ENCODE measurements around the gene CNTNAP2.
"Not testable (repeated sequence)": the region's sequence is repeated elsewhere in the genome, so short reads cannot be mapped to it uniquely, and the experiment has no call there.

The CNTNAP2 gene

GRCh38 chr7:147595042-147595441 is 1478.4 kb downstream of the CNTNAP2 start:
- no peaks in the 10 kb centered on the region for H3K4me1 ChIP-seq (ENCODE audit: control extremely low read depth in 1 of 4, control insufficient read depth in 4 of 4, insufficient read depth in 4 of 4, low read length in 3 of 4)
- peaks cover 0 to 2% (median 0%) of the 10 kb centered on the region in 5 experiments for H3K9me3 ChIP-seq (ENCODE audit: control extremely low read depth in 1 of 5, control insufficient read depth in 4 of 5, insufficient read depth in 2 of 5, low read depth in 1 of 5, low read length in 4 of 5)
- ChIA-PET POLR2A (no interaction called here), CTCF (no interaction called here)
- H3K4me3 ChIP-seq (ENCODE audit: control insufficient read depth in 1 of 7, extremely low read depth in 1 of 7, insufficient read depth in 4 of 7, low read depth in 2 of 7, low read length in 6 of 7), result no peak overlapping the region
- 100% methylated on average over 1 of the region's 1 CpG for WGBS (ENCODE audit: insufficient coverage)
- no peak overlapping the region for H3K27ac ChIP-seq (ENCODE audit: insufficient read depth in 1 of 2, low read depth in 1 of 2, low read length in 2 of 2, poor library complexity in 1 of 2, severe bottlenecking in 2 of 2)
- H3K27me3 ChIP-seq (replicated peaks in 2 of 5; ENCODE audit: control insufficient read depth in 4 of 5, insufficient read depth in 5 of 5, low read length in 4 of 5), result no peaks in the 10 kb centered on the region
- no peaks in the 10 kb centered on the region for H3K36me3 ChIP-seq (ENCODE audit: control insufficient read depth in 4 of 4, insufficient read depth in 4 of 4, low read length in 3 of 4)
- DNase-seq, result no peak

DNA sequence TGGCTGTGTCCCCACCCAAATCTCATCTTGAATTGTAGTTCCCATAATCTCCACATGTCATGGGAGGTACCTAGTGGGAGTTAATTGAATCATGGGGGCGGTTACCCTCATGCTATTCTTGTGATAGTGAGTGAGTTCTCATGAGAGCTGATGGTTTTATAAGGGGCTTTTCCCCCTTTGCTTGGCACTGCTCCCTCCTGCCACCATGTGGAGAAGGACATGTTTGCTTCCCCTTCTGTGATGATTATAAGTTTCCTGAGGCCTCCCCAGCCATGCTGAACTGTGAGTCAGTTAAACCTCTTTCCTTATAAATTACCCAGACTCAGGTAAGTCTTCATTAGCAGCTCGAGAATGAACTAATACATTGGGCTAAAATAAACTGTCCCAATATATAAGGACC is 1482.1 kb downstream of the CNTNAP2 start:
- POLR2A ChIA-PET; H3K27me3 ChIP-seq (replicated peaks in 2 of 5; ENCODE audit: control insufficient read depth in 4 of 5, insufficient read depth in 5 of 5, low read length in 4 of 5); H3K27ac ChIP-seq (ENCODE audit: insufficient read depth in 1 of 2, low read depth in 1 of 2, low read length in 2 of 2, poor library complexity in 1 of 2, severe bottlenecking in 2 of 2); H3K4me1 ChIP-seq (ENCODE audit: control extremely low read depth in 1 of 4, control insufficient read depth in 4 of 4, insufficient read depth in 4 of 4, low read length in 3 of 4); CTCF ChIA-PET; H3K36me3 ChIP-seq (ENCODE audit: control insufficient read depth in 4 of 4, insufficient read depth in 4 of 4, low read length in 3 of 4); H3K4me3 ChIP-seq (ENCODE audit: control insufficient read depth in 1 of 7, extremely low read depth in 1 of 7, insufficient read depth in 4 of 7, low read depth in 2 of 7, low read length in 6 of 7); DNase-seq; H3K9me3 ChIP-seq (ENCODE audit: control extremely low read depth in 1 of 5, control insufficient read depth in 4 of 5, insufficient read depth in 2 of 5, low read depth in 1 of 5, low read length in 4 of 5): not testable (repeated sequence)
- WGBS (ENCODE audit: insufficient coverage), result no CpG with 5 or more reads among the region's 2 CpGs

DNA sequence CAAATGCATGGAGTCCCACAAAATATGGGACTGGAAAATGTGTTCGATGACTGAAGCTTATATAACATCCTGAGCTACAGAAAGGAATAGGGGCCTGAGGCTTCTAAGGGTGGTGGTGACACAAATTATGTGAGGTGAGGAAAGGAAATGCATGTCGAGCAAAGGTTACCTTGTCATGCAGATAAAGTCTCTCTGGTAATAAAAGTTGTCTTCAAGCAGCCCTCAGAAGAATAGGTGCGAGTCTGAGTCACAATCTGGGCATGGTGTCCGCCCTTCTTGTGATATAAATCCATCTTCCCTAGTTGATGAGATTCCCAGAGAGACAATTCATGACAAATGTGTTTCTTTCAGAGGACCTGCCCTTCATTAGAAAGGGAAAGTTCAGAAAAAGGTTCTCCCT is 1488.7 kb downstream of the CNTNAP2 start:
- H3K36me3 ChIP-seq (ENCODE audit: control insufficient read depth in 4 of 4, insufficient read depth in 4 of 4, low read length in 3 of 4), result no peaks in the 10 kb centered on the region
- peaks cover 0 to 2% (median 0%) of the 10 kb centered on the region in 5 experiments for H3K9me3 ChIP-seq (ENCODE audit: control extremely low read depth in 1 of 5, control insufficient read depth in 4 of 5, insufficient read depth in 2 of 5, low read depth in 1 of 5, low read length in 4 of 5)
- ChIA-PET CTCF (no interaction called here), POLR2A (no interaction called here)
- 74% methylated on average over 4 of the region's 4 CpGs for WGBS (ENCODE audit: insufficient coverage)
- no peaks in the 10 kb centered on the region for H3K4me1 ChIP-seq (ENCODE audit: control extremely low read depth in 1 of 4, control insufficient read depth in 4 of 4, insufficient read depth in 4 of 4, low read length in 3 of 4)
- no peaks in the 10 kb centered on the region for H3K27me3 ChIP-seq (replicated peaks in 2 of 5; ENCODE audit: control insufficient read depth in 4 of 5, insufficient read depth in 5 of 5, low read length in 4 of 5)
- H3K4me3 ChIP-seq (ENCODE audit: control insufficient read depth in 1 of 7, extremely low read depth in 1 of 7, insufficient read depth in 4 of 7, low read depth in 2 of 7, low read length in 6 of 7), result no peak overlapping the region
- DNase-seq, result no peak
- H3K27ac ChIP-seq (ENCODE audit: insufficient read depth in 1 of 2, low read depth in 1 of 2, low read length in 2 of 2, poor library complexity in 1 of 2, severe bottlenecking in 2 of 2), result no peak overlapping the region

- 86% methylated on average over 5 of the region's 5 CpGs for WGBS (ENCODE audit: insufficient coverage)
- Histone ChIP-seq H3K4me3 (ENCODE audit: control insufficient read depth in 1 of 7, extremely low read depth in 1 of 7, insufficient read depth in 4 of 7, low read depth in 2 of 7, low read length in 6 of 7) (no peak overlapping the region), H3K27ac (ENCODE audit: insufficient read depth in 1 of 2, low read depth in 1 of 2, low read length in 2 of 2, poor library complexity in 1 of 2, severe bottlenecking in 2 of 2) (no peak overlapping the region), H3K9me3 (ENCODE audit: control extremely low read depth in 1 of 5, control insufficient read depth in 4 of 5, insufficient read depth in 2 of 5, low read depth in 1 of 5, low read length in 4 of 5) (peaks cover 0 to 2% (median 0%) of the 10 kb centered on the region in 5 experiments), H3K36me3 (ENCODE audit: control insufficient read depth in 4 of 4, insufficient read depth in 4 of 4, low read length in 3 of 4) (no peaks in the 10 kb centered on the region), H3K27me3 (replicated peaks in 2 of 5; ENCODE audit: control insufficient read depth in 4 of 5, insufficient read depth in 5 of 5, low read length in 4 of 5) (no peaks in the 10 kb centered on the region), H3K4me1 (ENCODE audit: control extremely low read depth in 1 of 4, control insufficient read depth in 4 of 4, insufficient read depth in 4 of 4, low read length in 3 of 4) (no peaks in the 10 kb centered on the region)
- ChIA-PET CTCF (no interaction called here), POLR2A (no interaction called here)
- DNase-seq, result no peak
These were observed 1490.7 kb downstream of the CNTNAP2 start for GRCh38 chr7:147607157-147607800.

DNA sequence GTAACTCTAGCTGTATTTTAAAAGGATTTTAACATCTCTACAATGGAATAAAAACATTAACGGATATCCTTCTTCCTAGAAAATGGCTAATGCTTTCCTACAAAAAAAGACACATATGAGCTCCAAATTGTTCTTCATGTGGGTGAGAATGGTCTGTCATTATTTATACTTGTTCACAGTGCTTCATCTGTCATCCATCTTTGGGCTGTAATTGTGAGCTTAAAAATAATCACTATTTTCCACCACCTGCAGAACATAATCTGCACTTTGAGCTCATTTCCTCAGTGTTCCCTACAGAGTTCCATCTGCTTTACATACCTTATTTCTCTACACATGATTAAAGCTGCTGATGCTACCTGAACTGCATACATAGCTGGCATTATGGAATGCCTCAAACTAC is 1494.8 kb downstream of the CNTNAP2 start:
- CTCF ChIA-PET, result no interaction called here
- DNase-seq, result no peak
- no peaks in the 10 kb centered on the region for H3K27me3 ChIP-seq (replicated peaks in 2 of 5; ENCODE audit: control insufficient read depth in 4 of 5, insufficient read depth in 5 of 5, low read length in 4 of 5)
- WGBS (ENCODE audit: insufficient coverage), result 100% methylated on average over 1 of the region's 1 CpG
- H3K9me3 ChIP-seq (ENCODE audit: control extremely low read depth in 1 of 5, control insufficient read depth in 4 of 5, insufficient read depth in 2 of 5, low read depth in 1 of 5, low read length in 4 of 5), result no peaks in the 10 kb centered on the region
- no peaks in the 10 kb centered on the region for H3K36me3 ChIP-seq (ENCODE audit: control insufficient read depth in 4 of 4, insufficient read depth in 4 of 4, low read length in 3 of 4)
- no peak overlapping the region for H3K27ac ChIP-seq (ENCODE audit: insufficient read depth in 1 of 2, low read depth in 1 of 2, low read length in 2 of 2, poor library complexity in 1 of 2, severe bottlenecking in 2 of 2)
- no peak overlapping the region for H3K4me3 ChIP-seq (ENCODE audit: control insufficient read depth in 1 of 7, extremely low read depth in 1 of 7, insufficient read depth in 4 of 7, low read depth in 2 of 7, low read length in 6 of 7)
- H3K4me1 ChIP-seq (ENCODE audit: control extremely low read depth in 1 of 4, control insufficient read depth in 4 of 4, insufficient read depth in 4 of 4, low read length in 3 of 4), result no peaks in the 10 kb centered on the region
- POLR2A ChIA-PET, result no interaction called here

GRCh38 chr7:147635288-147635687 is 1518.7 kb downstream of the CNTNAP2 start:
- H3K4me1 ChIP-seq (ENCODE audit: control extremely low read depth in 1 of 4, control insufficient read depth in 4 of 4, insufficient read depth in 4 of 4, low read length in 3 of 4), result no peaks in the 10 kb centered on the region
- no peaks in the 10 kb centered on the region for H3K27me3 ChIP-seq (replicated peaks in 2 of 5; ENCODE audit: control insufficient read depth in 4 of 5, insufficient read depth in 5 of 5, low read length in 4 of 5)
- no peak overlapping the region for H3K4me3 ChIP-seq (ENCODE audit: control insufficient read depth in 1 of 7, extremely low read depth in 1 of 7, insufficient read depth in 4 of 7, low read depth in 2 of 7, low read length in 6 of 7)
- ChIA-PET POLR2A (no interaction called here), CTCF (interaction anchor here (0.6 kb wide), 1 partner anchor 255 kb away, joined by 4 read pairs; no protein-coding TSS in a partner anchor)
- H3K36me3 ChIP-seq (ENCODE audit: control insufficient read depth in 4 of 4, insufficient read depth in 4 of 4, low read length in 3 of 4), result no peaks in the 10 kb centered on the region
- H3K27ac ChIP-seq (ENCODE audit: insufficient read depth in 1 of 2, low read depth in 1 of 2, low read length in 2 of 2, poor library complexity in 1 of 2, severe bottlenecking in 2 of 2), result no peak overlapping the region
- no peak for DNase-seq
- WGBS (ENCODE audit: insufficient coverage), result 100% methylated on average over 2 of the region's 3 CpGs
- H3K9me3 ChIP-seq (ENCODE audit: control extremely low read depth in 1 of 5, control insufficient read depth in 4 of 5, insufficient read depth in 2 of 5, low read depth in 1 of 5, low read length in 4 of 5), result no peaks in the 10 kb centered on the region

GRCh38 chr7:147636553-147636952 is 1520.0 kb downstream of the CNTNAP2 start:
- ChIA-PET POLR2A (no interaction called here), CTCF (no interaction called here)
- no peaks in the 10 kb centered on the region for H3K9me3 ChIP-seq (ENCODE audit: control extremely low read depth in 1 of 5, control insufficient read depth in 4 of 5, insufficient read depth in 2 of 5, low read depth in 1 of 5, low read length in 4 of 5)
- H3K27me3 ChIP-seq (replicated peaks in 2 of 5; ENCODE audit: control insufficient read depth in 4 of 5, insufficient read depth in 5 of 5, low read length in 4 of 5), result no peaks in the 10 kb centered on the region
- H3K4me3 ChIP-seq (ENCODE audit: control insufficient read depth in 1 of 7, extremely low read depth in 1 of 7, insufficient read depth in 4 of 7, low read depth in 2 of 7, low read length in 6 of 7), result no peak overlapping the region
- H3K27ac ChIP-seq (ENCODE audit: insufficient read depth in 1 of 2, low read depth in 1 of 2, low read length in 2 of 2, poor library complexity in 1 of 2, severe bottlenecking in 2 of 2), result no peak overlapping the region
- no peaks in the 10 kb centered on the region for H3K36me3 ChIP-seq (ENCODE audit: control insufficient read depth in 4 of 4, insufficient read depth in 4 of 4, low read length in 3 of 4)
- DNase-seq, result no peak
- WGBS (ENCODE audit: insufficient coverage), result 100% methylated on average over 1 of the region's 2 CpGs
- H3K4me1 ChIP-seq (ENCODE audit: control extremely low read depth in 1 of 4, control insufficient read depth in 4 of 4, insufficient read depth in 4 of 4, low read length in 3 of 4), result no peaks in the 10 kb centered on the region

Data from common myeloid progenitor, CD34-positive (primary cell).